Measurements from ENCODE around the gene LRRC56.

Gene LRRC56

DNA sequence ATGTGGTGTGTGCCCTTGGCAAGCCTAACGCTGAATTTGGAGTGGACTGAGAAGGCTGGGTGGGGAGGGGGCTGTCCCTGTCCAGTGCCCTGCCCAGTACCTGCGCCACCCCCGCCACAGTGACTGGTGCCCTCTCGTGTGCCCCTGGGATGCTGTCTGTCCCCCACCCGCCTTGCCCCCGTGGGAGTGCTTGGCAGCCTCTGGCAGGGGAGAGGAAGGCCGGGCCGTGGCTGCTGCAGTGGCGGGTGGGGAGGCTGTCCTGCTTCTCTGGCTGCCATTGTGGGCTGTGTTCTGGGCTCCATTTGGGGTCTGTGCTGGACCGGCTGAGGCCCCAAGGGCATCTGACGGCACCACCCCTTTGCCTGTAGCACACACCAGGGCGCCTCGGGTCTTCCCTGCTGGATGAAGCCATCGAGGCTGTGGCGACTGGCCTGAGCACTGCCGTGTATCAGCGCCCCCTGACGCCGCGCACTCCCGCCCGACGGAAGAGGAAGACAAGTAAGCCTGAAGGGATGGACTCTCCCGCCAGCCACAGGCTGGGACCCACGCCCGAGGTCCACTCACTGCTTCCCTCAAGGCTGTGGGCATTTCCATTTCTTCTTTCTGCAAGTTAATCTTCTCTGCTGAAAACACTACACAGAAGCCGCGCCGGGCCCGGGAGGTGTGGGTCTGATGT lies 60.8 kb downstream of the LRRC56 start:
- no peak for DNase-seq (ENCODE audit: low spot score)

DNA sequence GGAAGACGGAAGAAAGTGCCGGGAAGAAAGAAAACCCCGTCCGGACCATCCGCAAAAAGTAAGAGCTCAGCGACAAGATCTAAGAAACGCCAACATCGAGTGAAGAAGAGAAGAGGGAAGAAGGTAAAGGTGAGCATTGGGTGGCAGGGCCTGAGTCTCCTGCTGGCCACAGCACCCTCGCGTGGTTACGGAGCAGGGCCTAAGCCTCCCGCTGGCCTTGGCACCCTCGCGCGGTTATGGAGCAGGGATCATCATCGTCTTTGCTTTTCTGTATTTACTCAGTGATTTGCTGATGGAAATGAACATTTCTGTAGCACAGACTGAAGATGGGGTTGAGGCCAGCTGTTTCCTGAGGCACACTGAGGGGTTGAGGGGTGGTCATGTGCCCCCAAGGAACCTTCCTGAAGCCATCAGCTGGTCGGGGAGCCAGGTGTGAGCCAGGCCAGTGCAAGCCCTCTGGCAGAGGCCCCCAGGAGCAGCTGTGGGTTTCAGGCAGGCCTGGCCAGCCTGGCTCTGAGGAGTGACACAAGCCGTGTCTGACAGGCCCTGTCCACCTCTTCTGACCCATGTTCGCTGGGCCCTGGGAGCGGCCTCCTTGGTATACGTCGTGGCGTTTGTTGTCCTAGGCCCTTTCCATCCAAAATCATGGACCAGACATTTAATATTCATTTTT lies 64.4 kb downstream of the LRRC56 start:
- DNase-seq (ENCODE audit: low spot score), result no peak

DNA sequence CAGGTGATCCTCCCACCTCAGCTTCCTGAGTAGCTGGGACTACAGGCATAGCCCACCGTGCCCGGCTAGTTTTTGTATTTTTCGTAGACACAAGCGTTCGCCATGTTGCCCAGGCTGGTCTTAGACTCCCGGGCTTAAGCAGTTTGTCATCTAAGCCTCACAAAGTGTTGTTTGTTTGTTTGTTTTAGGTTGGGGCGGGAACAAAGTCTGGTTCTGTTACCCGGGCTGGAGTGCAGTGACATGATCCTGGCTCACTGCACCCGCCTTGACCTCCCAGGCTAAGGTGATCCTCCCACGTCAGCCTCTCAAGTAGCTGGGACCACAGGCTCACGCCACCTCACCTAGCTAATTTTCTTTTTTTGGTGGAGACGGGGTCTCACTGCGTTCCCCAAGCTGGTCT lies 65.8 kb downstream of the LRRC56 start:
- DNase-seq (ENCODE audit: low spot score), result no peak

All from iPS-NIHi11 (cell line).